Measurements from ENCODE around the gene OR8G5. TPM values are rescaled to one million over a fixed set of nuclear protein-coding genes. Genes with fewer than 3 reads are reported as not detected.

The OR8G5 gene
- total RNA-seq, 1 experiment from 2014 or later = not detected

DNA sequence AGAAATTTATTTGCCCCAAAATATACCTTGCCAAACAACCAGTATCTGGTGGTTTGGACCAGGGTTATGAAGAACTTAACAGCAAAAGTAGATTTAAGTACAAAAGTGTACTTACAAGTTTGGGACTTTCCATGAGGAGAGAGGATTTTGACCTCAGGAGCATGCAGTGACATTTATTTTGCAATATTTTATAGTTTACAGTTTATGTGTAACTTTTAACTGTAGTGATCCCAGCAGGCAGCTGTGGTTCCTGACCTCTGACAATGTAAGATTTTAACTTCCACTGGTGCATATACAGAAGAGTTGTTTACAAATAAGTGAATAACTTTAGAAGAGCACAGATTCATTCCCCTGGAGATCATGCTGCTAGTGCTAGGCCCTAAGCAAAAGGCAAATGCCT, 50.9 kb downstream of the OR8G5 start (continued):
- TF ChIP-seq SOX15 (CRISPR knock-in tag; IDR thresholded peaks at IDR 0.05) (no peak), NR3C1 (CRISPR knock-in tag; conservative IDR thresholded peaks at IDR 0.05; ENCODE audit: low read depth) (no peak), GTF2I (CRISPR knock-in tag; conservative IDR thresholded peaks at IDR 0.05) (no peak), E2F1 (CRISPR knock-in tag; IDR thresholded peaks at IDR 0.05) (no peak), ZNF232 (CRISPR knock-in tag; IDR thresholded peaks at IDR 0.05) (no peak), ERG (CRISPR knock-in tag; IDR thresholded peaks at IDR 0.05) (no peak), SMAD3 (CRISPR knock-in tag; IDR thresholded peaks at IDR 0.05; ENCODE audit: borderline replicate concordance) (no peak), NR1H2 (CRISPR knock-in tag; IDR thresholded peaks at IDR 0.05) (no peak), FOXP1 (CRISPR knock-in tag; IDR thresholded peaks at IDR 0.05; ENCODE audit: borderline replicate concordance) (no peak), TCF7 (CRISPR knock-in tag; IDR thresholded peaks at IDR 0.05; ENCODE audit: low read depth) (no peak), SMAD4 (CRISPR knock-in tag; IDR thresholded peaks at IDR 0.05) (no peak)
- TF ChIP-seq, protein P1, sequence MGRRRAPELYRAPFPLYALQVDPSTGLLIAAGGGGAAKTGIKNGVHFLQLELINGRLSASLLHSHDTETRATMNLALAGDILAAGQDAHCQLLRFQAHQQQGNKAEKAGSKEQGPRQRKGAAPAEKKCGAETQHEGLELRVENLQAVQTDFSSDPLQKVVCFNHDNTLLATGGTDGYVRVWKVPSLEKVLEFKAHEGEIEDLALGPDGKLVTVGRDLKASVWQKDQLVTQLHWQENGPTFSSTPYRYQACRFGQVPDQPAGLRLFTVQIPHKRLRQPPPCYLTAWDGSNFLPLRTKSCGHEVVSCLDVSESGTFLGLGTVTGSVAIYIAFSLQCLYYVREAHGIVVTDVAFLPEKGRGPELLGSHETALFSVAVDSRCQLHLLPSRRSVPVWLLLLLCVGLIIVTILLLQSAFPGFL (CRISPR knock-in tag; IDR thresholded peaks at IDR 0.05; ENCODE audit: borderline replicate concordance) = no peak
- TF ChIP-seq, protein P2, sequence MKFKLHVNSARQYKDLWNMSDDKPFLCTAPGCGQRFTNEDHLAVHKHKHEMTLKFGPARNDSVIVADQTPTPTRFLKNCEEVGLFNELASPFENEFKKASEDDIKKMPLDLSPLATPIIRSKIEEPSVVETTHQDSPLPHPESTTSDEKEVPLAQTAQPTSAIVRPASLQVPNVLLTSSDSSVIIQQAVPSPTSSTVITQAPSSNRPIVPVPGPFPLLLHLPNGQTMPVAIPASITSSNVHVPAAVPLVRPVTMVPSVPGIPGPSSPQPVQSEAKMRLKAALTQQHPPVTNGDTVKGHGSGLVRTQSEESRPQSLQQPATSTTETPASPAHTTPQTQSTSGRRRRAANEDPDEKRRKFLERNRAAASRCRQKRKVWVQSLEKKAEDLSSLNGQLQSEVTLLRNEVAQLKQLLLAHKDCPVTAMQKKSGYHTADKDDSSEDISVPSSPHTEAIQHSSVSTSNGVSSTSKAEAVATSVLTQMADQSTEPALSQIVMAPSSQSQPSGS (CRISPR knock-in tag; IDR thresholded peaks at IDR 0.05; ENCODE audit: borderline replicate concordance, low read depth) = no peak

DNA sequence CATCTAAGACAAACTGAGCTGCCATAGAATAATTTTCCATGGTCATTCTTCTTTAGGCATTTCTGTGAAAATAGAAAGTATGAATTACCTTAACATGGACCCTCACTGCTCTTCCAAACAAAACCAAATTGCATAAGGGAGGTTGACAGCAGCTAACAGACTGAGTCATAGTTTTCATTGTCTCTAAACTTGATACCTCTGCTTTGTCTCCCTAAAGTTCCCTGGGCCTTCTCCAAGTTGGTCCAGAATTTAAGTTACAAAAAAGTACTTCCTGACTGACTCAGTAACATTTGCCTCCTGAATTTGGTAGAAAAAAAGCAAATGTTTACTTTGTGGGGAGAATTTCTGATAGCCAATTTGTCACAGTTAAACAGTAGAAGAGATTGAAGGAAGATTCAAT, 54.5 kb downstream of the OR8G5 start:
- TF ChIP-seq ZBTB43 (CRISPR knock-in tag; IDR thresholded peaks at IDR 0.05) (no peak), ESRRA (CRISPR knock-in tag; IDR thresholded peaks at IDR 0.05; ENCODE audit: borderline replicate concordance) (no peak), IRF2 (CRISPR knock-in tag; IDR thresholded peaks at IDR 0.05; ENCODE audit: borderline replicate concordance, low read depth) (no peak)
- TF ChIP-seq, protein P3, sequence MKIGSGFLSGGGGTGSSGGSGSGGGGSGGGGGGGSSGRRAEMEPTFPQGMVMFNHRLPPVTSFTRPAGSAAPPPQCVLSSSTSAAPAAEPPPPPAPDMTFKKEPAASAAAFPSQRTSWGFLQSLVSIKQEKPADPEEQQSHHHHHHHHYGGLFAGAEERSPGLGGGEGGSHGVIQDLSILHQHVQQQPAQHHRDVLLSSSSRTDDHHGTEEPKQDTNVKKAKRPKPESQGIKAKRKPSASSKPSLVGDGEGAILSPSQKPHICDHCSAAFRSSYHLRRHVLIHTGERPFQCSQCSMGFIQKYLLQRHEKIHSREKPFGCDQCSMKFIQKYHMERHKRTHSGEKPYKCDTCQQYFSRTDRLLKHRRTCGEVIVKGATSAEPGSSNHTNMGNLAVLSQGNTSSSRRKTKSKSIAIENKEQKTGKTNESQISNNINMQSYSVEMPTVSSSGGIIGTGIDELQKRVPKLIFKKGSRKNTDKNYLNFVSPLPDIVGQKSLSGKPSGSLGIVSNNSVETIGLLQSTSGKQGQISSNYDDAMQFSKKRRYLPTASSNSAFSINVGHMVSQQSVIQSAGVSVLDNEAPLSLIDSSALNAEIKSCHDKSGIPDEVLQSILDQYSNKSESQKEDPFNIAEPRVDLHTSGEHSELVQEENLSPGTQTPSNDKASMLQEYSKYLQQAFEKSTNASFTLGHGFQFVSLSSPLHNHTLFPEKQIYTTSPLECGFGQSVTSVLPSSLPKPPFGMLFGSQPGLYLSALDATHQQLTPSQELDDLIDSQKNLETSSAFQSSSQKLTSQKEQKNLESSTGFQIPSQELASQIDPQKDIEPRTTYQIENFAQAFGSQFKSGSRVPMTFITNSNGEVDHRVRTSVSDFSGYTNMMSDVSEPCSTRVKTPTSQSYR (CRISPR knock-in tag; IDR thresholded peaks at IDR 0.05) = no peak
- no peaks in the 10 kb centered on the region for H3K9me3 Mint-ChIP-seq
- no peak overlapping the region for H3K27ac Mint-ChIP-seq
- H3K4me3 Mint-ChIP-seq = no peak overlapping the region
- ChIA-PET CTCF (no interaction called here), POLR2A (no interaction called here)
- H3K4me1 Mint-ChIP-seq = no peaks in the 10 kb centered on the region
- H3K36me3 Mint-ChIP-seq = no peaks in the 10 kb centered on the region
- H3K27me3 Mint-ChIP-seq (ENCODE audit: low read depth) = no peaks in the 10 kb centered on the region
- ATAC-seq = no peak
- DNase-seq (ENCODE audit: low spot score) = no peak

Measured in WTC11 (cell line).